WTC11 (cell line): ENCODE results near the gene WSB2. TPM values are rescaled to one million over a fixed set of nuclear protein-coding genes. Genes with fewer than 3 reads are reported as not detected.

Experiments used
- ATAC-seq: fragments of 200-7000 bp; cut with Tn5 transposase; 2 replicates; pipeline ENCODE4 v1.10.0; 2021; ENCODE audit warnings: mild to moderate bottlenecking, moderate library complexity
- CTCF ChIA-PET: fragments of 300-600 bp; sonication (Branson Sonifier 250); formaldehyde crosslinking; loops from one replicate; lab custom pipeline; 2021; ENCODE audit warnings: antibody characterized with exemption; lab: Charles Lee
- POLR2A ChIA-PET: fragments of 350-600 bp; sonication (Branson Sonifier 250); formaldehyde crosslinking; loops from one replicate; lab custom pipeline; 2021; ENCODE audit warnings: antibody characterized with exemption; lab: Charles Lee
- DNase-seq: peaks from one replicate; pipeline ENCODE4 v3.0.0; 2021; ENCODE audit warnings: low spot score
- H3K27ac Mint-ChIP-seq: 2 replicates; pipeline ENCODE4 v1.8.0; 2021; ENCODE audit warnings: mixed read lengths
- H3K27me3 Mint-ChIP-seq: 2 replicates; pipeline ENCODE4 v1.8.0; 2021; ENCODE audit warnings: low read depth, mild to moderate bottlenecking, moderate library complexity, mixed read lengths
- H3K36me3 Mint-ChIP-seq: 2 replicates; pipeline ENCODE4 v1.8.0; 2021; ENCODE audit warnings: mixed read lengths
- H3K4me1 Mint-ChIP-seq: 2 replicates; pipeline ENCODE4 v1.8.0; 2022; ENCODE audit warnings: mixed read lengths
- H3K4me3 Mint-ChIP-seq: 2 replicates; pipeline ENCODE4 v1.8.0; 2021; ENCODE audit warnings: mild to moderate bottlenecking, moderate library complexity, mixed read lengths
- H3K9me3 Mint-ChIP-seq: 2 replicates; pipeline ENCODE4 v1.8.0; 2021; ENCODE audit warnings: mixed read lengths
- ATF1 ChIP-seq: sonication (generic); formaldehyde crosslinking; IDR thresholded peaks from 2 replicates; pipeline ENCODE4 v1.8.1; 2023; ENCODE audit warnings: mild to moderate bottlenecking, moderate library complexity, missing genetic modification reagents
- ATF2 ChIP-seq: sonication (generic); formaldehyde crosslinking; IDR thresholded peaks from 2 replicates; pipeline ENCODE4 v1.8.1; 2022; ENCODE audit warnings: low read depth, missing genetic modification reagents, borderline replicate concordance
- CDX4 ChIP-seq: fragments of 250-450 bp; sonication (Bioruptor Pico); IDR thresholded peaks from 2 replicates; pipeline ENCODE4 v1.9.0; 2021; ENCODE audit warnings: moderate library complexity, mild to moderate bottlenecking, inconsistent platforms, borderline replicate concordance
- CREM ChIP-seq: sonication (generic); formaldehyde crosslinking; IDR thresholded peaks from 2 replicates; pipeline ENCODE4 v1.8.1; 2022; ENCODE audit warnings: mild to moderate bottlenecking, missing genetic modification reagents, moderate library complexity
- CTCF ChIP-seq: fragments of 200-600 bp; IDR thresholded peaks from 2 replicates; pipeline ENCODE4 v1.8.0; 2022; ENCODE audit warnings: antibody characterized with exemption
- ELF4 ChIP-seq: sonication (generic); formaldehyde crosslinking; IDR thresholded peaks from 2 replicates; pipeline ENCODE4 v1.8.1; 2022; ENCODE audit warnings: low read depth, mild to moderate bottlenecking, moderate library complexity, missing genetic modification reagents
- ESRRA ChIP-seq: sonication (generic); formaldehyde crosslinking; IDR thresholded peaks from 2 replicates; pipeline ENCODE4 v1.8.1; 2022; ENCODE audit warnings: mild to moderate bottlenecking, missing genetic modification reagents, borderline replicate concordance
- FOXK1 ChIP-seq: sonication (generic); formaldehyde crosslinking; IDR thresholded peaks from 2 replicates; pipeline ENCODE4 v1.8.0; 2022; ENCODE audit warnings: mild to moderate bottlenecking, moderate library complexity, missing genetic modification reagents
- FOXP1 ChIP-seq: sonication (generic); formaldehyde crosslinking; IDR thresholded peaks from 2 replicates; pipeline ENCODE4 v1.8.0; 2022; ENCODE audit warnings: missing genetic modification reagents, mild to moderate bottlenecking, moderate library complexity, borderline replicate concordance
- FOXP4 ChIP-seq: sonication (generic); formaldehyde crosslinking; IDR thresholded peaks from 2 replicates; pipeline ENCODE4 v1.8.0; 2022; ENCODE audit warnings: mild to moderate bottlenecking, missing genetic modification reagents
- IRF1 ChIP-seq: sonication (generic); formaldehyde crosslinking; IDR thresholded peaks from 2 replicates; pipeline ENCODE4 v1.8.0; 2023; ENCODE audit warnings: missing genetic modification reagents
- IRF2 ChIP-seq: sonication (generic); formaldehyde crosslinking; IDR thresholded peaks from 2 replicates; pipeline ENCODE4 v1.8.0; 2022; ENCODE audit warnings: low read depth, missing genetic modification reagents, borderline replicate concordance
- JUN ChIP-seq: sonication (generic); formaldehyde crosslinking; IDR thresholded peaks from 2 replicates; pipeline ENCODE4 v1.8.0; 2023; ENCODE audit warnings: mild to moderate bottlenecking, missing genetic modification reagents
- MXD4 ChIP-seq: fragments of 250-450 bp; sonication (Bioruptor Pico); IDR thresholded peaks from 2 replicates; pipeline ENCODE4 v1.8.0; 2021; ENCODE audit warnings: mild to moderate bottlenecking, moderate library complexity, borderline replicate concordance
- NR2C2 ChIP-seq: sonication (generic); formaldehyde crosslinking; IDR thresholded peaks from 2 replicates; pipeline ENCODE4 v1.8.0; 2022; ENCODE audit warnings: mild to moderate bottlenecking, missing genetic modification reagents
- NR3C1 ChIP-seq: sonication (generic); formaldehyde crosslinking; conservative IDR thresholded peaks from 2 replicates; pipeline ENCODE4 v1.8.1; 2023; ENCODE audit warnings: low read depth, mild to moderate bottlenecking, missing genetic modification reagents
- PREB ChIP-seq: sonication (generic); formaldehyde crosslinking; IDR thresholded peaks from 2 replicates; pipeline ENCODE4 v1.8.1; 2022; ENCODE audit warnings: mild to moderate bottlenecking, missing genetic modification reagents, moderate library complexity, borderline replicate concordance
- RORB ChIP-seq: fragments of 250-450 bp; sonication (Bioruptor Pico); IDR thresholded peaks from 2 replicates; pipeline ENCODE4 v1.9.0; 2021; ENCODE audit warnings: mild to moderate bottlenecking
- SMAD4 ChIP-seq: sonication (generic); formaldehyde crosslinking; IDR thresholded peaks from 2 replicates; pipeline ENCODE4 v1.8.0; 2022; ENCODE audit warnings: mild to moderate bottlenecking, missing genetic modification reagents
- TCF7 ChIP-seq: sonication (generic); formaldehyde crosslinking; IDR thresholded peaks from 2 replicates; pipeline ENCODE4 v1.8.0; 2022; ENCODE audit warnings: mild to moderate bottlenecking, low read depth, missing genetic modification reagents, moderate library complexity
- TEAD1 ChIP-seq: sonication (generic); formaldehyde crosslinking; IDR thresholded peaks from 2 replicates; pipeline ENCODE4 v1.8.0; 2022; ENCODE audit warnings: mild to moderate bottlenecking, missing genetic modification reagents
- TEAD4 ChIP-seq: sonication (generic); formaldehyde crosslinking; IDR thresholded peaks from 2 replicates; pipeline ENCODE4 v1.8.0; 2022; ENCODE audit warnings: mild to moderate bottlenecking, missing genetic modification reagents
- TP53 ChIP-seq: sonication (generic); formaldehyde crosslinking; IDR thresholded peaks from 2 replicates; pipeline ENCODE4 v1.8.1; 2023; ENCODE audit warnings: mild to moderate bottlenecking, missing genetic modification reagents
- ZNF138 ChIP-seq: sonication (generic); formaldehyde crosslinking; conservative IDR thresholded peaks from 2 replicates; pipeline ENCODE4 v1.8.1; 2022; ENCODE audit warnings: mild to moderate bottlenecking, moderate library complexity, missing genetic modification reagents
- ZNF219 ChIP-seq: sonication (generic); formaldehyde crosslinking; IDR thresholded peaks from 2 replicates; pipeline ENCODE4 v1.8.0; 2023; ENCODE audit warnings: missing genetic modification reagents, mild to moderate bottlenecking, borderline replicate concordance
- ZNF232 ChIP-seq: sonication (generic); formaldehyde crosslinking; IDR thresholded peaks from 2 replicates; pipeline ENCODE4 v1.8.0; 2022; ENCODE audit warnings: mild to moderate bottlenecking, missing genetic modification reagents
- total RNA-seq: library from RNA; stranded (reverse); gene quantifications from 3 replicates; pipeline ENCODE4 v1.2.3, GENCODE V29; 2021

The WSB2 gene
- total RNA-seq, 1 experiment from 2014 or later, result 74.2 TPM

DNA sequence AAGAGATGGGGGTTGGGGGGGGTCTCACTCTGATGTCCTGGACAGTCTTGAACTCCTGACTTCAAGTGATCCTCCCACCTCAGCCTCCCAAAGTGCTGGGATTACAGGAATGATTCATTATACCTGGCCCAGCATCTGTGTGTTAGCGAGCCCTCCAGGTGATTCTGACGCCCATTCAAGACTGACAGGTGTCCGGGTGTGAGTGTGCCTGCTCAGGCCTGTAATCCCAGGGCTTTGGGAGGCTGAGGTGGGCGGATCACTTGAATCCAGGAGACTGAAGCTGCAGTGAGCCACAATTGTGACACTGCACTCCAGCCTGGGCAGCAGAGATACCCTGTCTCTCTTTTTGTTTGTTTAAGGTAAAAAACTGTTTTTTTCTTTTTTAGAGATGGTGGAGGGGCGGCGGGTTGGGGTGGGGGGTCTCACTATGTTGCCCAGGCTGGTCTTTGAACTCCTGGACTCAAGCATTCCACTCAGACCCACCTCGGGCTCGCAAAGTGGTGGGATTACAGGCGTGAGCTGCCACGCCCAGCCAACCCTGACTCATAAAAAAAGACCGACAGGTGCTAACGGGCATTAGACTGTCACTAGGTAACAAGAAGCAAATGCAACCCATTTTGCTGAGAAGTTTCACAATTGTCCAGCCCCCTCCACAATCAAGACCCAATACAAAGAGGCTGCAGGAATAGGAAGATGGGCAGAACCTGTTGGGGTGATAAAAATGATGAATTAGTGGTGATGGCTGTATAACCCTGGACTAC lies 38.1 kb upstream of the WSB2 start:
- Mint-ChIP-seq H3K4me3 (no peak overlapping the region), H3K36me3 (peaks cover 27% of the 10 kb centered on the region), H3K4me1 (peaks cover 28% of the 10 kb centered on the region), H3K27me3 (no peaks in the 10 kb centered on the region), H3K27ac (no peak overlapping the region), H3K9me3 (no peaks in the 10 kb centered on the region)
- ChIA-PET POLR2A (no interaction called here), CTCF (no interaction called here)
- ATAC-seq (no peak), DNase-seq (no peak)
- TF ChIP-seq ELF4 (CRISPR knock-in tag) (no peak), TCF7 (no peak), TEAD4 (CRISPR knock-in tag) (no peak), FOXP1 (CRISPR knock-in tag) (no peak), ZNF219 (CRISPR knock-in tag) (no peak), FOXK1 (CRISPR knock-in tag) (no peak), RORB (CRISPR knock-in tag) (no peak), ZNF138 (CRISPR knock-in tag) (no peak), ESRRA (CRISPR knock-in tag) (no peak), FOXP4 (CRISPR knock-in tag) (no peak), CTCF (no peak), JUN (CRISPR knock-in tag) (no peak), ATF2 (no peak), IRF2 (CRISPR knock-in tag) (no peak)

DNA sequence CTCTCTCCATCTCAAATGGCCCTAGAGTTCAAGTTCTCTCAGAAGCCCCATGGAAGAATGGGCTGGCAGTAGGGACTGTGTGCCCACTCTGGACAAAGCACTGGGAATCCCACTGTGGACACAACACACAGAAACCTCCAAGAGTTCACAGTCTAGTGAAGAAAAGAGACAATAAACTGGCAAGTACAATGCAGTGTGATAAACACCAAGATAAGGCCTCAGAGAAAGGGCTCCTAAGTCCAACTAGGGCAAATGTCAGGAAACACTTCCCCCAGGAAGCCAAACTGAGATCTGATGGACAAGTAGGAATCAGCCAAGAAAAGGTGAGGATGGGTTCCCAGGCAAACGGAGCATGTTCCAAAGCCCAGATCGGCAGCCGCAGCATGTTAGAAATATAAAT lies 37.4 kb upstream of the WSB2 start:
- ChIA-PET POLR2A (no interaction called here), CTCF (no interaction called here)
- TF ChIP-seq IRF1 (CRISPR knock-in tag) (no peak), ATF1 (CRISPR knock-in tag) (no peak), CREM (no peak)
- ATAC-seq (no peak), DNase-seq (no peak)
- Mint-ChIP-seq H3K27ac (peak overlapping the region; percentile 90), H3K27me3 (no peaks in the 10 kb centered on the region), H3K36me3 (peaks cover 32% of the 10 kb centered on the region), H3K9me3 (no peaks in the 10 kb centered on the region), H3K4me3 (peak overlapping the region; percentile 3; the same call in 1 of the 2 replicates), H3K4me1 (peaks cover 28% of the 10 kb centered on the region)

DNA sequence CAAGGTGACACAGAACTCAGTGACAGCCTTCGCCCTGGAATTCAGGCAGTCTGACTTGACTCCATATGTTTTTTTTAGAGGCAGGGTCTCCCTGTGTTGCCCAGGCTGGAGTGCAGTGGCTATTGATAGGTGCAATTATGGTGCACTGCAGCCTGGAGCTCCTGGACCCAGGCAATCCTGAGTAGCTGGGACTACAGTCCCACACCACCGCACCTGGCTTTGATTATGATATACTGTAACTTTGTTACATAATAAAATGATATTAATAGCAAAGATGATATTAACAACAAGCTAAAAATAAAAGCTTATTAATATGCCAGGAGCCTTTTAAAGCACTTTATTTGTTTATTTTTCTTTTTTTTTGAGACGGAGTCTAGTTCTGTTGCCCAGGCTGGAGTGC lies 33.1 kb upstream of the WSB2 start:
- Mint-ChIP-seq H3K27ac (no peak overlapping the region), H3K4me3 (no peak overlapping the region), H3K27me3 (no peaks in the 10 kb centered on the region), H3K9me3 (no peaks in the 10 kb centered on the region), H3K4me1 (peaks cover 5% of the 10 kb centered on the region), H3K36me3 (peaks cover 44% of the 10 kb centered on the region)
- ChIA-PET POLR2A (no interaction called here), CTCF (no interaction called here)
- no peak for ATAC-seq
- DNase-seq, result no peak
- TF ChIP-seq ELF4 (CRISPR knock-in tag) (no peak), TEAD1 (CRISPR knock-in tag) (no peak), NR3C1 (no peak), TP53 (CRISPR knock-in tag) (no peak), NR2C2 (no peak), MXD4 (CRISPR knock-in tag) (no peak), JUN (CRISPR knock-in tag) (no peak), SMAD4 (CRISPR knock-in tag) (no peak), ZNF232 (CRISPR knock-in tag) (no peak), CDX4 (CRISPR knock-in tag) (no peak), PREB (CRISPR knock-in tag) (no peak)
